Measurements from ENCODE around the gene IMP3. TPM values are rescaled to one million over a fixed set of nuclear protein-coding genes. Genes with fewer than 3 reads are reported as not detected.

The IMP3 gene
- total and polyA plus RNA-seq, 4 donors, result 45.2 to 94.8 (median 69.6) TPM

DNA sequence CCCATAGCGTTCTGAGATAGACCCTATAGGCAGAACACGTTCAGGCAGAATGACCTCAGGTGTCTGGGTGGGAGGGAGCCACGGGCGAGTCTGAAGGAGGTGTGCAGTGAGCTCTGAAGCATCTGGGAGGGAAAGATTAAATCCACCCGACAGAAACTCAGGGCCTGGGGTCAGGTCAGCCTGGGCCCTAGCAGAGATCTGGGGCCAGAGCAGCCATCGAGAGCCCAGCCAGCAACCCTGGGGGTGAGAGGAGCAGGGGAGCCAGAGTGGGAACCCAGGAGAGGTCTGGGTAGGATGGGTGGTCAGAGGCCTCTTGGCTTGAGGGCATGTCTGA, 29.8 kb upstream of the IMP3 start (continued):
- TF ChIP-seq, protein P1, sequence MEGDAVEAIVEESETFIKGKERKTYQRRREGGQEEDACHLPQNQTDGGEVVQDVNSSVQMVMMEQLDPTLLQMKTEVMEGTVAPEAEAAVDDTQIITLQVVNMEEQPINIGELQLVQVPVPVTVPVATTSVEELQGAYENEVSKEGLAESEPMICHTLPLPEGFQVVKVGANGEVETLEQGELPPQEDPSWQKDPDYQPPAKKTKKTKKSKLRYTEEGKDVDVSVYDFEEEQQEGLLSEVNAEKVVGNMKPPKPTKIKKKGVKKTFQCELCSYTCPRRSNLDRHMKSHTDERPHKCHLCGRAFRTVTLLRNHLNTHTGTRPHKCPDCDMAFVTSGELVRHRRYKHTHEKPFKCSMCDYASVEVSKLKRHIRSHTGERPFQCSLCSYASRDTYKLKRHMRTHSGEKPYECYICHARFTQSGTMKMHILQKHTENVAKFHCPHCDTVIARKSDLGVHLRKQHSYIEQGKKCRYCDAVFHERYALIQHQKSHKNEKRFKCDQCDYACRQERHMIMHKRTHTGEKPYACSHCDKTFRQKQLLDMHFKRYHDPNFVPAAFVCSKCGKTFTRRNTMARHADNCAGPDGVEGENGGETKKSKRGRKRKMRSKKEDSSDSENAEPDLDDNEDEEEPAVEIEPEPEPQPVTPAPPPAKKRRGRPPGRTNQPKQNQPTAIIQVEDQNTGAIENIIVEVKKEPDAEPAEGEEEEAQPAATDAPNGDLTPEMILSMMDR (IDR thresholded peaks at IDR 0.05; ENCODE audit: low read depth, low read length, missing input control), result no peak
- TF ChIP-seq, protein P2, sequence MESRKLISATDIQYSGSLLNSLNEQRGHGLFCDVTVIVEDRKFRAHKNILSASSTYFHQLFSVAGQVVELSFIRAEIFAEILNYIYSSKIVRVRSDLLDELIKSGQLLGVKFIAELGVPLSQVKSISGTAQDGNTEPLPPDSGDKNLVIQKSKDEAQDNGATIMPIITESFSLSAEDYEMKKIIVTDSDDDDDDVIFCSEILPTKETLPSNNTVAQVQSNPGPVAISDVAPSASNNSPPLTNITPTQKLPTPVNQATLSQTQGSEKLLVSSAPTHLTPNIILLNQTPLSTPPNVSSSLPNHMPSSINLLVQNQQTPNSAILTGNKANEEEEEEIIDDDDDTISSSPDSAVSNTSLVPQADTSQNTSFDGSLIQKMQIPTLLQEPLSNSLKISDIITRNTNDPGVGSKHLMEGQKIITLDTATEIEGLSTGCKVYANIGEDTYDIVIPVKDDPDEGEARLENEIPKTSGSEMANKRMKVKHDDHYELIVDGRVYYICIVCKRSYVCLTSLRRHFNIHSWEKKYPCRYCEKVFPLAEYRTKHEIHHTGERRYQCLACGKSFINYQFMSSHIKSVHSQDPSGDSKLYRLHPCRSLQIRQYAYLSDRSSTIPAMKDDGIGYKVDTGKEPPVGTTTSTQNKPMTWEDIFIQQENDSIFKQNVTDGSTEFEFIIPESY (IDR thresholded peaks at IDR 0.05), result no peak
- no peak for TF ChIP-seq RXRA (IDR thresholded peaks at IDR 0.05)

DNA sequence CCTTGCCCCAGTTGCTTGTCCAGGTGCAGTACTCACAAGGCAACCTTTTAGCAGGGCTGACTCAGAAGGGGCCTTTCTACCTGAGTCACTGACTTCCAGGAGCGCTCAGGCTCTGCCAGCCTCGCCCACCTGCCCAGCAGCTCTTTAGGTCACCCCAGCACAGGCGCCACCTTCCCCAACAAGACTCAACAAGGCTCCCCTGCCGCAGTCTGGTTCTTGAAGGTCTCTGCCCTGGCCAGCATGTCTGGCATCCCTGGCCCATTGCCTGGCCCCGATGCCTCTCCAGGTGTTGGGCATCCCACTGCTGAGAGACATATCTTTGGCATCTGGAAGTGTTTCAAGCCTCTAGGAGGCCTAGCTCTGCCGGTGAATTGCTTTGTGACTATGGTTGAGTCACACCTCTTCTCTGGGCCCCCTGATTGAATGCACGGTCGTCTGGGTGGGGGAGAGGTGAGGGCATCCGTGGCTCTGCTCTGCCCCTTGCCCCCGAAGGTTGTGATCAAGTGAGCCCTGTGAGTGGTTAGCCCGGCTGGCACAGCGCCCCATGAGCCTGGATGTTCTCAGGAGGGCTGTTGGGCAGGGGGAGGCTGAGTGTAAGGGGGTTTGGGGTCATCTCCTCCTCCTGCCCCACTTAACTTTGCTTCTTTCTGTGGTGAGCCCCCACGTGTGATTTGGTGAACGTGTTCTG, 29.3 kb upstream of the IMP3 start:
- Histone ChIP-seq H3K36me3 (ENCODE audit: control insufficient read depth in 4 of 4, insufficient read depth in 3 of 4, low read depth in 1 of 4, low read length in 3 of 4) (no peaks in the 10 kb centered on the region), H3K27me3 (ENCODE audit: control insufficient read depth in 4 of 4, insufficient read depth in 4 of 4, low read length in 3 of 4) (no peaks in the 10 kb centered on the region), H3K27ac (ENCODE audit: low read depth in 1 of 2, low read length in 2 of 2) (no peak overlapping the region), H3K4me3 (ENCODE audit: low read depth in 1 of 3, low read length in 3 of 3) (no peak overlapping the region), H3K9ac (ENCODE audit: low read depth in 1 of 2, low read length in 2 of 2) (no peak overlapping the region), H3K9me3 (ENCODE audit: control insufficient read depth in 4 of 4, low read length in 3 of 4) (no peaks in the 10 kb centered on the region), H3K4me1 (ENCODE audit: control insufficient read depth in 4 of 4, insufficient read depth in 4 of 4, low read length in 3 of 4) (peaks cover 0 to 17% (median 13%) of the 10 kb centered on the region in 4 donors)
- TF ChIP-seq JUND (IDR thresholded peaks at IDR 0.05), result no peak
- TF ChIP-seq FOXA1 (IDR thresholded peaks at IDR 0.05), result no peak
- TF ChIP-seq SP1 (IDR thresholded peaks at IDR 0.05), result no peak
- TF ChIP-seq RAD21 (IDR thresholded peaks at IDR 0.05), result no peak
- TF ChIP-seq FOXA2 (IDR thresholded peaks at IDR 0.05), result no peak
- TF ChIP-seq HNF4G (IDR thresholded peaks at IDR 0.05), result no peak
- TF ChIP-seq EGR1 (IDR thresholded peaks at IDR 0.05; ENCODE audit: low read depth in 2 of 2), result no peak
- TF ChIP-seq YY1 (IDR thresholded peaks at IDR 0.05), result no peak
- no peak for TF ChIP-seq TAF1 (conservative IDR thresholded peaks at IDR 0.05)
- TF ChIP-seq GABPA (IDR thresholded peaks at IDR 0.05 in 1 of 2, conservative IDR thresholded peaks at IDR 0.05 in 1 of 2), result no peak
- TF ChIP-seq, protein P2 (IDR thresholded peaks at IDR 0.05), result no peak
- no peak for TF ChIP-seq HNF4A (conservative IDR thresholded peaks at IDR 0.05)
- TF ChIP-seq RXRA (IDR thresholded peaks at IDR 0.05), result no peak
- TF ChIP-seq, protein P3, sequence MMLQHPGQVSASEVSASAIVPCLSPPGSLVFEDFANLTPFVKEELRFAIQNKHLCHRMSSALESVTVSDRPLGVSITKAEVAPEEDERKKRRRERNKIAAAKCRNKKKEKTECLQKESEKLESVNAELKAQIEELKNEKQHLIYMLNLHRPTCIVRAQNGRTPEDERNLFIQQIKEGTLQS (IDR thresholded peaks at IDR 0.05), result no peak
- no peak for TF ChIP-seq NR2F2 (IDR thresholded peaks at IDR 0.05)
- no peak for DNase-seq (ENCODE audit: low spot score)
- WGBS, result 93% methylated on average over 14 of the region's 14 CpGs
